Measurements from ENCODE around the gene HSH2D. TPM values are rescaled to one million over a fixed set of nuclear protein-coding genes. Genes with fewer than 3 reads are reported as not detected.

Gene HSH2D
- total and polyA plus RNA-seq, 2 of the 13 experiments (the other 11 are each of a cell fraction or from before 2014, with no cell fraction given) = 0.69 to 3.2 TPM

DNA sequence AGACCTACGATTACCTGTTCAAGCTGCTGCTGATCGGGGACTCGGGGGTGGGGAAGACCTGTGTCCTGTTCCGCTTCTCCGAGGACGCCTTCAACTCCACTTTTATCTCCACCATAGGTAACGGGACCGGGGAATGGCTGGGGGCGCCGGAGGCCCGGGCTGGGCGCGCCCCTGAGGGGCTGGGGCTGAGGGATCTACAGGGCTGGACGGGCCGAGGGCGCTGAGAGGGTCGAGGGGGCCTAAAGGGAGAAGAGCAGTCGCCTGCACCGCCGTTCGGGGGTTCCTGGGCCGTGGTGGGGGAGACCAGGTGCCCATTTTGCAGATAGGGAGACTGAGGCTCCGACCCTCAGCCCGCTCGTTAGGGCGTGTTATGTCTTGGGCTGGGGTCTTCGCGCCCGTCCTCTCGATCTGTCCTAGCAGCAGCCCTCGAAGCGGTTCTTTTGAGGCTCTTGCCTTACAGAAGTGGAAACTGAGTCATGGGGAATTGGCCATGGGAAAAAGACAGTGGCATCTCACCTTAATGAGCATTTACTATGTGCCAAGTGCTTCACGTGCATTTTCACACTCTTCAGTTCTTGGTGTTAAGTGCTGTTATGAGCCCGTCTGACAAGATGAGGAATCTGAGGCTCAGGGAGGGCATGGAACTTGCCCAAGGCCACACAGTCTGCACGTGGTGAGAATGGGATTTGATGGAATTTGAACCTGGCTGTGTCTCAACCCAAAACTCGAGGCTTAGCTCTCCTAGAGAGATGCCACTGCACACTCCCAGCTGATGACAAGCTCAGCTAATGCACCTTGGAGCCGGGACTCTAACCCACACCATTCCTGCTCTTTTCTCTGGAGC lies 31.4 kb upstream of the HSH2D start (continued):
- TF ChIP-seq ISL2 (CRISPR knock-in tag; IDR thresholded peaks at IDR 0.05) (no peak), ZNF747 (CRISPR knock-in tag; IDR thresholded peaks at IDR 0.05; ENCODE audit: borderline replicate concordance) (no peak), MAZ (IDR thresholded peaks at IDR 0.05; ENCODE audit: borderline replicate concordance, low read depth, low read length) (no peak), MAZ (CRISPR knock-in tag; IDR thresholded peaks at IDR 0.05; ENCODE audit: low read depth) (peak; percentile 1; the same call in 1 of the 2 replicates), SMC3 (IDR thresholded peaks at IDR 0.05; ENCODE audit: low read length) (no peak), SRSF1 (optimal IDR thresholded peaks at IDR 0.05; ENCODE audit: low read depth, low read length) (no peak), MLLT10 (CRISPR knock-in tag; IDR thresholded peaks at IDR 0.05) (no peak), ZSCAN12 (CRISPR knock-in tag; IDR thresholded peaks at IDR 0.05) (no peak), KDM4B (CRISPR knock-in tag; IDR thresholded peaks at IDR 0.05) (no peak), ZBTB7A (CRISPR knock-in tag; IDR thresholded peaks at IDR 0.05) (no peak), KDM5A (IDR thresholded peaks at IDR 0.05; ENCODE audit: borderline replicate concordance, low read length) (peak; percentile 71), ZNF768 (CRISPR knock-in tag; IDR thresholded peaks at IDR 0.05) (peak; percentile 72), ZKSCAN1 (IDR thresholded peaks at IDR 0.05; ENCODE audit: low read length) (0 out of 2 replicates have a peak, but pooled peaks have one; percentile 14)
- TF ChIP-seq, protein P1, sequence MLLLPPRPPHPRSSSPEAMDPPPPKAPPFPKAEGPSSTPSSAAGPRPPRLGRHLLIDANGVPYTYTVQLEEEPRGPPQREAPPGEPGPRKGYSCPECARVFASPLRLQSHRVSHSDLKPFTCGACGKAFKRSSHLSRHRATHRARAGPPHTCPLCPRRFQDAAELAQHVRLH (CRISPR knock-in tag; IDR thresholded peaks at IDR 0.05; ENCODE audit: borderline replicate concordance, low read depth) = no peak
- TF ChIP-seq, protein P2, sequence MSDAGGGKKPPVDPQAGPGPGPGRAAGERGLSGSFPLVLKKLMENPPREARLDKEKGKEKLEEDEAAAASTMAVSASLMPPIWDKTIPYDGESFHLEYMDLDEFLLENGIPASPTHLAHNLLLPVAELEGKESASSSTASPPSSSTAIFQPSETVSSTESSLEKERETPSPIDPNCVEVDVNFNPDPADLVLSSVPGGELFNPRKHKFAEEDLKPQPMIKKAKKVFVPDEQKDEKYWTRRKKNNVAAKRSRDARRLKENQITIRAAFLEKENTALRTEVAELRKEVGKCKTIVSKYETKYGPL (CRISPR knock-in tag; IDR thresholded peaks at IDR 0.05) = no peak
- TF ChIP-seq, protein P3, sequence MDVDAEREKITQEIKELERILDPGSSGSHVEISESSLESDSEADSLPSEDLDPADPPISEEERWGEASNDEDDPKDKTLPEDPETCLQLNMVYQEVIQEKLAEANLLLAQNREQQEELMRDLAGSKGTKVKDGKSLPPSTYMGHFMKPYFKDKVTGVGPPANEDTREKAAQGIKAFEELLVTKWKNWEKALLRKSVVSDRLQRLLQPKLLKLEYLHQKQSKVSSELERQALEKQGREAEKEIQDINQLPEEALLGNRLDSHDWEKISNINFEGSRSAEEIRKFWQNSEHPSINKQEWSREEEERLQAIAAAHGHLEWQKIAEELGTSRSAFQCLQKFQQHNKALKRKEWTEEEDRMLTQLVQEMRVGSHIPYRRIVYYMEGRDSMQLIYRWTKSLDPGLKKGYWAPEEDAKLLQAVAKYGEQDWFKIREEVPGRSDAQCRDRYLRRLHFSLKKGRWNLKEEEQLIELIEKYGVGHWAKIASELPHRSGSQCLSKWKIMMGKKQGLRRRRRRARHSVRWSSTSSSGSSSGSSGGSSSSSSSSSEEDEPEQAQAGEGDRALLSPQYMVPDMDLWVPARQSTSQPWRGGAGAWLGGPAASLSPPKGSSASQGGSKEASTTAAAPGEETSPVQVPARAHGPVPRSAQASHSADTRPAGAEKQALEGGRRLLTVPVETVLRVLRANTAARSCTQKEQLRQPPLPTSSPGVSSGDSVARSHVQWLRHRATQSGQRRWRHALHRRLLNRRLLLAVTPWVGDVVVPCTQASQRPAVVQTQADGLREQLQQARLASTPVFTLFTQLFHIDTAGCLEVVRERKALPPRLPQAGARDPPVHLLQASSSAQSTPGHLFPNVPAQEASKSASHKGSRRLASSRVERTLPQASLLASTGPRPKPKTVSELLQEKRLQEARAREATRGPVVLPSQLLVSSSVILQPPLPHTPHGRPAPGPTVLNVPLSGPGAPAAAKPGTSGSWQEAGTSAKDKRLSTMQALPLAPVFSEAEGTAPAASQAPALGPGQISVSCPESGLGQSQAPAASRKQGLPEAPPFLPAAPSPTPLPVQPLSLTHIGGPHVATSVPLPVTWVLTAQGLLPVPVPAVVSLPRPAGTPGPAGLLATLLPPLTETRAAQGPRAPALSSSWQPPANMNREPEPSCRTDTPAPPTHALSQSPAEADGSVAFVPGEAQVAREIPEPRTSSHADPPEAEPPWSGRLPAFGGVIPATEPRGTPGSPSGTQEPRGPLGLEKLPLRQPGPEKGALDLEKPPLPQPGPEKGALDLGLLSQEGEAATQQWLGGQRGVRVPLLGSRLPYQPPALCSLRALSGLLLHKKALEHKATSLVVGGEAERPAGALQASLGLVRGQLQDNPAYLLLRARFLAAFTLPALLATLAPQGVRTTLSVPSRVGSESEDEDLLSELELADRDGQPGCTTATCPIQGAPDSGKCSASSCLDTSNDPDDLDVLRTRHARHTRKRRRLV (CRISPR knock-in tag; IDR thresholded peaks at IDR 0.05) = no peak
